Activated CD4-positive, alpha-beta memory T cell treated with anti-CD3 and anti-CD28 coated beads, Interleukin-2, amount 10 ng/mL, durations not matched to agents 7 days and 5 days (primary cell): ENCODE measurements around the gene OR2A12. TPM values are rescaled to one million over a fixed set of nuclear protein-coding genes. Genes with fewer than 3 reads are reported as not detected.
"Not testable (repeated sequence)": the region's sequence is repeated elsewhere in the genome, so short reads cannot be mapped to it uniquely, and the experiment has no call there.

Experiments used
- CTCF ChIA-PET: fragments of 350-600 bp; sonication (Branson Sonifier 250); formaldehyde crosslinking; loops from one replicate; lab custom pipeline; 2021; ENCODE audit warnings: antibody characterized with exemption, inconsistent platforms; lab: Charles Lee
- POLR2A ChIA-PET: fragments of 350-600 bp; sonication (Branson Sonifier 250); formaldehyde crosslinking; loops from one replicate; lab custom pipeline; 2021; ENCODE audit warnings: antibody characterized with exemption; lab: Charles Lee
- DNase-seq: peaks from one replicate; pipeline ENCODE4 v3.0.0-alpha.2; 2020
- H3K27ac Mint-ChIP-seq: one replicate; pipeline ENCODE4 v1.8.0; 2021; ENCODE audit warnings: mild to moderate bottlenecking, mixed read lengths
- H3K27me3 Mint-ChIP-seq: one replicate; pipeline ENCODE4 v1.8.0; 2021; ENCODE audit warnings: mixed read lengths
- H3K36me3 Mint-ChIP-seq: one replicate; pipeline ENCODE4 v1.8.0; 2021; ENCODE audit warnings: low read depth, mixed read lengths
- H3K4me1 Mint-ChIP-seq: one replicate; pipeline ENCODE4 v1.8.0; 2021; ENCODE audit warnings: mixed read lengths
- H3K4me3 Mint-ChIP-seq: one replicate; pipeline ENCODE4 v1.8.0; 2021; ENCODE audit warnings: mild to moderate bottlenecking, mixed read lengths
- H3K9me3 Mint-ChIP-seq: one replicate; pipeline ENCODE4 v1.8.0; 2021; ENCODE audit warnings: mixed read lengths
- total RNA-seq, 2 experiments: library from RNA; stranded (reverse); gene quantifications; one replicate each; pipeline ENCODE4 v1.2.3, GENCODE V29; 2021

OR2A12 gene, protein sequence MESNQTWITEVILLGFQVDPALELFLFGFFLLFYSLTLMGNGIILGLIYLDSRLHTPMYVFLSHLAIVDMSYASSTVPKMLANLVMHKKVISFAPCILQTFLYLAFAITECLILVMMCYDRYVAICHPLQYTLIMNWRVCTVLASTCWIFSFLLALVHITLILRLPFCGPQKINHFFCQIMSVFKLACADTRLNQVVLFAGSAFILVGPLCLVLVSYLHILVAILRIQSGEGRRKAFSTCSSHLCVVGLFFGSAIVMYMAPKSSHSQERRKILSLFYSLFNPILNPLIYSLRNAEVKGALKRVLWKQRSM
- not detected for total RNA-seq

DNA sequence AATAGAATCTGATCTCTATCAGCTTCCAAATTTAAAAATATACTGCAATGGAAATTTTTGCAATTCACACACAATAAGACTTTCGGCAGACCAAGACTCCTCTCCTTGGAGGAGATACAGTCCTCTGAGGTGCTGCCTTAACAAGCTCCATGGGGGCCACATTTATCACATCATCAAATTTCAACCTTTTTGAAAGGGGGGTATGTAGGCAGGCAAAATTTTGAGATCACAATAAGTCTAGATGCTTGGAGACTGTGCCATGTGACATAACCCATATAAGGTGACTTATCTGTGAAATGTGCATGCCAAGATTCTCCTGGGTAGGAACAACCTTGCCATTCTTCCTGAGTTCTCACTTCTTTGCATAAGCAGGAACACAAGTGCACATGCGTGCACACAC lies at the start of gene OR2A12:
Gene OR2A12 (plus strand): TSS at position 301 of the 400 bp plus-strand sequence. CDS start 8,830 bp downstream, outside the sequence.
- ChIA-PET CTCF (no interaction called here), POLR2A (no interaction called here)
- Mint-ChIP-seq H3K27me3 (peaks cover 2% of the 10 kb centered on the region), H3K27ac (no peak within 1 kb of the TSS), H3K4me3 (no peak within 1 kb of the TSS), H3K4me1 (no peaks in the 10 kb centered on the region), H3K36me3 (no peaks in the 10 kb centered on the region), H3K9me3 (no peaks in the 10 kb centered on the region)
- DNase-seq, result no peak

DNA sequence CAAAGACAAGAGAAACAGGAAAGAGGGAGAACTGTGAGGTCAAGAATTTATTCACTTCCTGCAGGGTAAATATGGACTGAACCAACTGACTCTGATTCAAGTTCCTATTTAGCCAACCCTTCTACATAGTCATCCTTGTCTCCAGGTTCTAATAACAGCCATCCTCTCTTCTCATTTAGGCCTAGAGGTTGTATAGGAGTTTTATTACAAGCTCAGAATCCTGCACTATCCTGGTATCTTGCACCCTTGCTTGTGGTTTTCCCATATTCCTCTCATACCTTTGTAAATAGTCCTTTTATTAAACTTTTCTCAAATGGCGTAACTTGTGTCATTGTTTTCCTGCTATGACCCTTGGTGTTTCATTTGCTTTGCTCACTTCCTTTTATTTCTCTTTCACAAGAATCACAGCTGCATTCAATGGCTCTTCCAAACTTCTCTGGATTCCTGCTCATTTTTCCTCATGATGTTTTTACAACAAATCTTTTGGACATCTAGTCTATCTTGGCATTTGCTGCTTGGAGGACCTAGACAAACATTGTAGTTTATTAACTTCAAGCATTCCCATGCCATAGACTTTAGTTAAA lies 49.7 kb upstream of the OR2A12 start:
- H3K27me3 Mint-ChIP-seq, result peaks cover 13% of the 10 kb centered on the region
- no peaks in the 10 kb centered on the region for H3K4me1 Mint-ChIP-seq
- ChIA-PET CTCF (no interaction called here), POLR2A (no interaction called here)
- no peak for DNase-seq
- no peaks in the 10 kb centered on the region for H3K9me3 Mint-ChIP-seq
- no peak overlapping the region for H3K27ac Mint-ChIP-seq
- H3K36me3 Mint-ChIP-seq, result no peaks in the 10 kb centered on the region
- H3K4me3 Mint-ChIP-seq, result no peak overlapping the region

DNA sequence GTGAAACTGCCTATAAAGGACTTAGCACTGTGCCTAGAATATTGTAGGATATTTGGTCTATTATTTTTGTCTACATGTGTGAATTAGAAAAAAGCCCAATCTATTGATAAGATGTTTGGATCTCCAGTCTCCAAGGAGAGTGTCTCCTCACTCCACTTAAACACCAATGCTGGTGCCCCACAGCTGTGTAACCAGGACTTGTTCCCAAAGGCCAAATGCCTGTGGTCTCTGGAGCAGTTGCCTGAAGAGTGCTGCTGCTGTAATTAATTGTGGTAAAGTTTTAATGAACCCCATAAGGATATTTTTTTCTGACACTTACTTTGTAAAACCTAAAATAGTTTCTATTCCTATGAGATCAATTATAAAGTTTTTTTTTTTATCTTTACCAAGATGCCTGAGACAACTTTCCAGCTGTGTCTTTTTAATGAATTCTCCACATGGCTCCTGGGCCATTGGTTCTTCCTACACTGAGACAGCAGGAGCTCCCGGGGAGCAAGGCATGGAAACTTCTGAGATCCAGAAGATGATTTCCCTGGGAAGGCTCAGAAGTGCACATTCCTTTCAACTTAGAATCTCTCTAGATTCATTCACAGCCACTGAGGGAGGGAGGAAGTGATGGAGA lies 48.6 kb upstream of the OR2A12 start:
- ChIA-PET POLR2A (no interaction called here), CTCF (no interaction called here)
- no peaks in the 10 kb centered on the region for H3K4me1 Mint-ChIP-seq
- peaks cover 9% of the 10 kb centered on the region for H3K27me3 Mint-ChIP-seq
- no peaks in the 10 kb centered on the region for H3K36me3 Mint-ChIP-seq
- no peaks in the 10 kb centered on the region for H3K9me3 Mint-ChIP-seq
- DNase-seq, result no peak
- no peak overlapping the region for H3K27ac Mint-ChIP-seq
- no peak overlapping the region for H3K4me3 Mint-ChIP-seq

DNA sequence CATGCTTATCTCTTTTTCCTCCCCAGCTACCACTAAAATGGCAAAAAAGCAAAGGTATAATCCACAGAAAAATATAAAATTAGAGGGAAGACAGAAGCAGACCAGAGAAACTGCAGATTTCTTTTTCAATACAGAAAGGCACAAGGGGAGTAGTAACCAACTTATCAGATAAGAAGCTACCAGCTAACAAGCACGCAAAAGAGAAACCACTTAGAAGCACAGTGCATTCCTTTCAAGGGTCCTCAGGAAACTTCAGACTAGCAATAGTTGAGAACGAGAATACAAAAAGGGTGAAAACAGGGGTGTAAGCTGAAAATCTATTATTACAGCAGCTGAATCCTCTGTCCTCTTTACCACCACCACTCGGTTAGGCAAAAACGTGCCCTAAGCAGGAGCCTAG lies 47.2 kb upstream of the OR2A12 start:
- POLR2A ChIA-PET, result no interaction called here
- no peak overlapping the region for H3K4me3 Mint-ChIP-seq

DNA sequence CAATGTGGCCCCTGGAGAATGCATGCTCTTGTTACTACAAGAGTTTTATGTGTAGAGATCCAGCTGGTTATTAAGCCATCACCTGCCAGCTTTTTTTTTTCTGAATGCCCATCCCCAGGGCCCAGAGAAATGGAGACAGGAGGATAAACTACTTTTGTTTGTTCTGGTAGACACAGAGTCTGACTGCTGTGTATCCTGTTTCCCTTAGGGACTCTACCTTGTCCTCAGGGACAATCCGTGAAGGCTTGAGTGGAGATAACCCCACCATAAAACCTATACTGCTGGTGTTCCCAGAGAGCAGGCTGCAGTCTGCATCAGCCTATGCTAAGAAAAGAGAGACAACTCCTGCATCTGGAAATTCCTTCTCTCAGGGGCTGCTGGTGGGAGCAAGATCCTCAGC lies 37.4 kb upstream of the OR2A12 start, which contains the start of gene OR2A5:
Gene OR2A5 (plus strand): TSS at position 301 of the 400 bp plus-strand sequence. CDS start 1,454 bp downstream, outside the sequence.
- CTCF ChIA-PET, result interaction anchor here (1.2 kb wide), 1 partner anchor 11 kb away, joined by 3 read pairs; no protein-coding TSS in a partner anchor
- H3K27ac Mint-ChIP-seq, result no peak within 1 kb of the TSS

More for the DNA sequence above, 47.2 kb upstream of the OR2A12 start:
- no peak overlapping the region for H3K27ac Mint-ChIP-seq
- no peak for DNase-seq
- no peaks in the 10 kb centered on the region for H3K4me1 Mint-ChIP-seq
- H3K27me3 Mint-ChIP-seq, result peaks cover 12% of the 10 kb centered on the region
- no peaks in the 10 kb centered on the region for H3K9me3 Mint-ChIP-seq
- H3K36me3 Mint-ChIP-seq, result no peaks in the 10 kb centered on the region
- CTCF ChIA-PET, result no interaction called here

DNA sequence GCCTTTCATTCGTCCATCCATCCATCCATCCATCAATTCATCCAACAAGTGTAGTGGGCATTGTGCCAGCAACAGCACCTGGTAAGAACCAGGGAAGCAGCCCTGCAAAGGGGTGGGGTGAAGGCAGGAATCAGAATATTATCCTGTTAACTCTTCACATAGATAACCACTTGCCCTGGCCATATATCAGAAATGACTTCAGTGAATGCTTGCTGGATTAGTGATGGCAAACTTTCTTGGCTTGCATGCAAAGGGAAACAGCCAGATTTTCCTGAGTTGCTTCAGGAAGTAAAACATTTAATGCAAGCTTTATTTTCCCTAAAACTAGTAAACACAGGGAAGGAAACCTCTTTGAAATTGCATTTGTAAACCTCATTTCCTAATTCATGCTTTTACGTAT lies 36.6 kb upstream of the OR2A12 start:
- ChIA-PET CTCF (no interaction called here), POLR2A (no interaction called here)
- Mint-ChIP-seq H3K27me3 (peaks cover 4% of the 10 kb centered on the region), H3K36me3 (no peaks in the 10 kb centered on the region), H3K4me3 (no peak overlapping the region), H3K27ac (no peak overlapping the region), H3K9me3 (no peaks in the 10 kb centered on the region), H3K4me1 (no peaks in the 10 kb centered on the region)
- no peak for DNase-seq

More for the DNA sequence above, 37.4 kb upstream of the OR2A12 start, which contains the start of gene OR2A5:
- no peak within 1 kb of the TSS for H3K4me3 Mint-ChIP-seq
- H3K9me3 Mint-ChIP-seq, result no peaks in the 10 kb centered on the region
- POLR2A ChIA-PET, result no interaction called here
- no peaks in the 10 kb centered on the region for H3K36me3 Mint-ChIP-seq
- peaks cover 4% of the 10 kb centered on the region for H3K27me3 Mint-ChIP-seq
- H3K4me1 Mint-ChIP-seq, result no peaks in the 10 kb centered on the region
- DNase-seq, result no peak

DNA sequence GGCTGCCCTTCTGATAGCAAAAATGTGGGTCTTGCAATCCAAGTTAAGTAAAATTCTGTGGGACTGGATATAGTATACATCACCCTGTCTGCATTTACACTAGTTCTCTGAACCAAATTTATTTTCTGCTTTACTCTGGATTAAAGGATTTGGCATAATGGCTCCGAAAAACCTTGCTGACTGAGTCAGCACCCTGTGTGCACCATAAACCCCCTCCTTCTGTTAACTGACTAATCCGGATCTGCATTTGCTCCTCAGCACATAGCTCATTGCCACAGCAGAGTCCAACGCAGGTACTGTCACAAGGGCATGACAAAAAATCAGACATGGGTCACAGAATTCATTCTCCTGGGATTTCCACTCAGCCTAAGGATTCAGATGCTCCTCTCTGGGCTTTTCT lies 36.0 kb upstream of the OR2A12 start:
- ChIA-PET POLR2A (no interaction called here), CTCF (no interaction called here)
- no peaks in the 10 kb centered on the region for H3K9me3 Mint-ChIP-seq
- no peak overlapping the region for H3K4me3 Mint-ChIP-seq
- H3K27ac Mint-ChIP-seq, result no peak overlapping the region
- H3K36me3 Mint-ChIP-seq, result no peaks in the 10 kb centered on the region
- DNase-seq, result no peak
- H3K27me3 Mint-ChIP-seq, result peaks cover 4% of the 10 kb centered on the region
- H3K4me1 Mint-ChIP-seq, result no peaks in the 10 kb centered on the region

DNA sequence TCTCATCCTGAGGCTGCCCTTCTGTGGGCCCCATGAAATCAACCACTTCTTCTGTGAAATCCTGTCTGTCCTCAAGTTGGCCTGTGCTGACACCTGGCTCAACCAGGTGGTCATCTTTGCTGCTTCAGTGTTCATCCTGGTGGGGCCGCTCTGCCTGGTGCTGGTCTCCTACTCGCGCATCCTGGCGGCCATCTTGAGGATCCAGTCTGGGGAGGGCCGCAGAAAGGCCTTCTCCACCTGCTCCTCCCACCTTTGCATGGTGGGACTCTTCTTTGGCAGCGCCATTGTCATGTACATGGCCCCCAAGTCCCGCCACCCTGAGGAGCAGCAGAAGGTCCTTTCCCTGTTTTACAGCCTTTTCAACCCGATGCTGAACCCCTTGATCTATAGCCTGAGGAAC lies 35.2 kb upstream of the OR2A12 start:
- H3K36me3 Mint-ChIP-seq, H3K9me3 Mint-ChIP-seq, H3K27ac Mint-ChIP-seq, CTCF ChIA-PET, POLR2A ChIA-PET, H3K27me3 Mint-ChIP-seq, H3K4me1 Mint-ChIP-seq, H3K4me3 Mint-ChIP-seq, DNase-seq: not testable (repeated sequence)

DNA sequence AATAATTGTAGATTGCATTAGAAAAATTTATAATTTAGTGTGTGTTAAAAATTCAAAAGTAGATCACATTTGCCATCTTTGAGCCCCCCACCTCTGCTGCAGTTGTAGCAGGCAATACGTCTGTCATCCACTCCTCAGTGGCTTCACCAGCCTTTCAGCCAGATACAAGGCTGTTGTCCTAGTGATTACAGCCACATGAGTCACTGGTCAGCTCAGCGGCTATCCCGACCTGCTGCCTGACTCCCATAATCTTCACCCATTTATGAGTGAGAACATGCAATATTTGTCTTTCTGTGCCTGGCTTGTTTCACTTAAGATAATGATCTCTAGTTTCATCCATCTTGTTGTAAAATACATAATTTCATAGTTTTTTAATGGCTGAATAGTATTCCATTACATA lies 28.1 kb upstream of the OR2A12 start:
- peaks cover 2% of the 10 kb centered on the region for H3K27me3 Mint-ChIP-seq
- ChIA-PET CTCF (no interaction called here), POLR2A (no interaction called here)
- H3K9me3 Mint-ChIP-seq, result no peaks in the 10 kb centered on the region
- no peak overlapping the region for H3K27ac Mint-ChIP-seq
- no peaks in the 10 kb centered on the region for H3K4me1 Mint-ChIP-seq
- DNase-seq, result no peak
- no peaks in the 10 kb centered on the region for H3K36me3 Mint-ChIP-seq
- no peak overlapping the region for H3K4me3 Mint-ChIP-seq

DNA sequence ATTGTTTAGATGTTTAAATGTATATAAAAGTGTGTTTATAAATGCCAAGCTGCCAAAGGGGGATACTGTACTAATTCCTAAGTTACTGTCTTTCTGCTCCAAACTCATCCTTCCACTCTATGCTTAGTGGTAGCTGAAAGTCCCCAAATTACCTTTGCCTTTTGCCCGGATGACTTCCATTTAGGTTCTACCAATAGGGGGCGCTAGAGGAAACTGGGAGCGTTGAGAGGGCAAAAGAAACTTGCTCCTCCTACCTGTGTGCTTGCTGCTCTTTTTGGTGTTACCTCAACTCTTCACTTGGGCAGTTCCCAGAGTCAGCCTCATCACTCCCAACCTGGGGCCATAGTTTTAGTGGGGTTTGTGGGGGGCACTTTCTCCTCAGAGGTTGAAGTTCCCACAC lies 22.4 kb upstream of the OR2A12 start:
- DNase-seq, result no peak
- H3K27me3 Mint-ChIP-seq, result peaks cover 14% of the 10 kb centered on the region
- no peaks in the 10 kb centered on the region for H3K36me3 Mint-ChIP-seq
- no peak overlapping the region for H3K4me3 Mint-ChIP-seq
- ChIA-PET CTCF (interaction anchor here (1.0 to 1.5 kb wide), 2 partner anchors 58 to 64 kb away, joined by 4 to 12 read pairs; no protein-coding TSS in a partner anchor), POLR2A (no interaction called here)
- no peak overlapping the region for H3K27ac Mint-ChIP-seq
- no peaks in the 10 kb centered on the region for H3K4me1 Mint-ChIP-seq
- no peaks in the 10 kb centered on the region for H3K9me3 Mint-ChIP-seq

DNA sequence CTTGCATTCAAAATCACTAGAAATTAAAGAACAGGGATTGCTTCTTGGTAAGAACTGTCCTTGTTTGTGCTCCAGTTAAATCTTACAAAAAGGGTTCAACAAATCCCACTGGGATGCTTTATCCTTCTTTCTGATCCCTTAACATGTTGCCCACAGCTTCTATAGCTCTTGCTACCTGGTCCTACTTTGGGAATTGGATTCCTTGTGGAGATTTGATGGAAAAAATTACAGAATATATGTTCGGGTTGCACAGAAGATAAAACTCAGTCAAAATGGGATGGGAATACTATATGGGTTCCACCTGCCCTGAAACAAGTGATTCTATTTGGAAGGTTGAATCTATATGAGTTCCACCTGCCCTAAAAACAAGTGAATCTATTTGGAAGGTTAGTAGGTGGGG lies 16.6 kb upstream of the OR2A12 start, which contains the start of gene OR2A25:
Gene OR2A25 (plus strand): TSS at position 301 of the 400 bp plus-strand sequence. CDS start 4,409 bp downstream, outside the sequence.
- Mint-ChIP-seq H3K9me3 (no peaks in the 10 kb centered on the region), H3K27me3 (peaks cover 22% of the 10 kb centered on the region), H3K4me1 (no peaks in the 10 kb centered on the region), H3K27ac (no peak within 1 kb of the TSS), H3K36me3 (no peaks in the 10 kb centered on the region), H3K4me3 (no peak within 1 kb of the TSS)
- CTCF ChIA-PET, result no interaction called here
- POLR2A ChIA-PET, result no interaction called here
- DNase-seq, result no peak

DNA sequence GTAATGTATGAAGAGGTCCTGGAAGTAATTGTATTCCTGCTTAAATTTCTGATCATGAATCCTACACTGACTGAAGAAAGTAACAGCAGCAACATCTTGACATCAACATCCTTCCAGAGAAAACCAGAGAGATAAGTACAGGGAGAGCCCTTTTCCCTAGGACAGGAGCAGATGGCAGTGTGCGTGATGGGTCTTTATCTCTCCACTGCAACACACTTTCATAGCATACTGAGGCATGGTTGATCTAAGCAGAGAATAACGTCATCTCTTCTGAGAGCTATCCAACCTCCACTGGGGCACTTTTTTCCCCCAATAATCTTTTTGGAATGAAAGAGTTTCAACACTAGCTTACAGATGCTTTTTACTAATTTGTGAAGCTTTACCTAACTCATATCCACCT lies 16.1 kb upstream of the OR2A12 start:
- Mint-ChIP-seq H3K9me3 (no peaks in the 10 kb centered on the region), H3K4me1 (no peaks in the 10 kb centered on the region), H3K27me3 (peaks cover 22% of the 10 kb centered on the region), H3K36me3 (no peaks in the 10 kb centered on the region), H3K27ac (no peak overlapping the region), H3K4me3 (no peak overlapping the region)
- ChIA-PET CTCF (no interaction called here), POLR2A (no interaction called here)
- no peak for DNase-seq

DNA sequence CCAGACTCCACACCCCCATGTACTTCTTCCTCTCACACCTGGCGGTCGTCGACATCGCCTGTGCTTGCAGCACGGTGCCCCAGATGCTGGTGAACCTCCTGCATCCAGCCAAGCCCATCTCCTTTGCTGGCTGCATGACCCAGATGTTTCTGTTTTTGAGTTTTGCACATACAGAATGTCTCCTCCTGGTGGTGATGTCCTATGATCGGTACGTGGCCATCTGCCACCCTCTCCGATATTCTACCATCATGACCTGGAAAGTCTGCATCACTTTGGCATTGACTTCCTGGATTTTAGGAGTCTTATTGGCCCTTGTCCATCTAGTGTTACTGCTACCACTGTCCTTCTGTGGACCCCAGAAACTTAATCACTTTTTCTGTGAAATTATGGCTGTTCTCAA lies 11.7 kb upstream of the OR2A12 start:
- H3K27ac Mint-ChIP-seq, result no peak overlapping the region

More for the DNA sequence above, 11.7 kb upstream of the OR2A12 start:
- H3K36me3 Mint-ChIP-seq, result no peaks in the 10 kb centered on the region
- no peak overlapping the region for H3K4me3 Mint-ChIP-seq
- H3K4me1 Mint-ChIP-seq, result no peaks in the 10 kb centered on the region
- no peak for DNase-seq
- ChIA-PET CTCF (no interaction called here), POLR2A (no interaction called here)
- H3K27me3 Mint-ChIP-seq, result peaks cover 11% of the 10 kb centered on the region
- no peaks in the 10 kb centered on the region for H3K9me3 Mint-ChIP-seq
